Middle frontal gyrus (tissue), 1 donor: Measurements from ENCODE around the gene MRM3.
A peak's percentile ranks its signal among the peaks of the same experiment; 100 is the strongest.
"Not testable (repeated sequence)": the region's sequence is repeated elsewhere in the genome, so short reads cannot be mapped to it uniquely, and the experiment has no call there.

Source experiments
- DNase-seq: peaks from one replicate; pipeline ENCODE4 v3.0.0-alpha.2; 2015; ENCODE audit warnings: low spot score; ENCODE audit errors: extremely low spot score

MRM3 gene

DNA sequence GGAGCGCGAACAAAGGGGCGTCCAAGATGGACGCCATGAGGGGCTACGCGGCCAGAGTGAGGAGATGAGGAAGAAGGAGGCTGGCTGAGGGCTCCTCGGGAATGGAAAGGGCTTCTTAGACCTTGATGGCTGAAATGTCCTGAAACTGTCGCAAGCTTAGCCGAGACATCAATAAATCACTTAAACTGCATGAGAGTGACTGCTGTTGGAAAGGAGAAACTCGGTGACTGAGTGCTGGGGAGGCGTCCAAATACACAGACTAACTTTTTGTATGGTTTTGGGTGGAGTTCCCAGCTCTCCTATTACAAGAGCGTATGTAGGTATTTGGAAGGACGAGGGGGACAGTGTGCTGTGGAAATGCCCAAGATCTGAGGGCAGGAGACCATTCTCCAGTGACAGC is 28.7 kb upstream of the MRM3 start:
- DNase-seq: no peak

DNA sequence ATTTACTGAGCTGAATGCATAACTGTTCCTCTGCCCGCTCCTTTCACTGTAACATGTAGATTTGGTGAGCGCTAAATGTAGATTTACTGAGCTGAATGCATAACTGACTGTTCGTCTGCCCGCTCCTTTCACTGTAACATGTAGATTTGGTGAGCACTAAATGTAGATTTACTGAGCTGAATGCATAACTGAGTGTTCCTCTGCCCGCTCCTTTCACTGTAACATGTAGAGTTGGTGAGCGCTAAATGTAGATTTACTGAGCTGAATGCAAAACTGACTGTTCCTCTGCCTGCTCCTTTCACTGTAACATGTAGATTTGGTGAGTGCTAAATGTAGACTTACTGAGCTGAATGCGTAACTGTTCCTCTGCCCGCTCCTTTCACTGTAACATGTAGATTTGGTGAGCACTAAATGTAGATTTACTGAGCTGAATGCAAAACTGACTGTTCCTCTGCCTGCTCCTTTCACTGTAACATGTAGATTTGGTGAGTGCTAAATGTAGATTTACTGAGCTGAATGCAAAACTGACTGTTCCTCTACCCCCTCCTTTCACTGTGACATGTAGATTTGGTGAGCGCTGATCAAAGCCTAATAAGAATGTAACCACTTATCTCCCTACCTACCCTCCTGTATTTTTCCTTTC is 26.7 kb upstream of the MRM3 start:
- DNase-seq: not testable (repeated sequence)

DNA sequence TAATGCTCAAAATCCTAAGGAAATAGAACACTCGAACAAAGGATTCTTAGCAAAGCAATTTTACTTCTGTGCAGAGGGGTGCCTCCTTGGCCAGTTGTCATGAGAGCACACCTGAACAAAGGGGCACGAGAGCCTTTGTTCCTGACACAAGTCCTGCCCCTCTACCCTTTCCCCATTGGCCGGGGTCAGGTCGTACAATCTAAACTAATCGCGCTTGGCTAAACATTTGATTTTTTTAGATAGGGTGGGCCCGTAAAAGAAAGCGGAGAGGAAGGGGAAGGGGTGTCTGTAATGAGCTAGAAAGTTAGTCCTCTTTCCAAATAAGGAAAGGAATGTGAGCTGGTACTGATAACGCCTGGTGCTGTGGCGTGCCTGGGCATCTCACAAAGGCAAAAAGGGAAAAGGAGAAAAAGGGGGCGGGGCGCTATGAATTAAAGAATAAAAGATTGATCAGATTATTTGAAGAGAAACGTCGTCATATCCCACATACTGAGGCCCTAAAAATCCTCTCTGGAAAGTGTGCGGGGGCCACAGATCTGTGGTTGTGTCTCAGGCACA is 26.1 kb upstream of the MRM3 start:
- DNase-seq: not testable (repeated sequence)

DNA sequence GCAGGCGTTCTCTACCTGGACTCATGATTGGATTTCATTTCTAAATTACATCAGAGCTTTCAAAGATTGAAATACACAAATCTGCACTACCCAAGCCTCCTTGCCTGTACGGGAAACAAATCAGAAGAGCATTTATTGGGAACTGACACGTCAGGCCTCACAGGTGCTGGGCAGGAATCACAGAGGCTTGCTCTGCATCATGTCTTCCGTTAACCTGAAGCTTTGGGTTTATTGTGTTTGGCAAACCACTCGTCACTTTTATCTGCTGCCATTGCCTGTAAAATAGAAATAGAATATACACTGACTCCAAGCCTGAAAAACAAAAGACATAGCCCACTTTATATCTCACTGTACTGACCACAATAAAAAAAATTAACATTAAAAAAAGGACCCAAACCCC is 22.2 kb upstream of the MRM3 start:
- DNase-seq: no peak

DNA sequence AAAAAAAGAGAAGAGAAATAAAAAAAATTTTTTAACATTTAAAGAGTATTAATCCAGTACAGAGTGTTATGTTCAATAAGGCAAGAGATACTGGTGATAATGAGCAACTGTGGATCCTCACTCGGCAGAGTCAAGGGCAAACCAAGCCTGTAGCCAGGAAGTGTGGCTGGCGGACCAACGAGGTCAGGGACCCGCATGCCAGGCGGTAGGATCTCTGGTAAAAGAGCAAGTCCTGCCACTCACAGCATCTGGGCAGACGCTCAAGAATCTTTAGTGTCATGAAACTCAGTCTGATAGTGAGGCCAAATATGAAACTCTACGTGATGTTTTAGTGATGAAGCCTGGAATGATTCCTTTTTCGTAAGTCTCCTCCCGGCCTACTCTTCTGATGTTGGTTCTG is 21.8 kb upstream of the MRM3 start:
- no peak for DNase-seq

DNA sequence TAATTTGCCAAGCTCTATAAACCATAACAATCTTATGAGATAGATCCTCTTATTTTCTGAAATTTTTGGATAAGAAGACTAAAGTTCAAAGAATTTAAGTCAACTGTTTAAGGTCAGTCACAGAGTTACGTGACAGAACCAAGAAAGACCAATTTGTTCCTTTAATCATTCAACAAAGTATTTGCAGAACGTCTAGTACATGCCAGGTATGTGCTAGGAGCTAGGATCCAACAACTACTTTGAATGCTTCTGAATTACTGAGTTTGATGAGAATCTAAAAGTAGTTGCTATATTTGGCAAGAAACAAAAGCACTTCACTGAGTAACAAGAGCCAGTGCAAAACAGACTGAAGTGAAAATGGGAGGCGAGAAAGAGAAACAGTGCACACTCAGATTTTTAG is 15.1 kb upstream of the MRM3 start:
- no peak for DNase-seq

DNA sequence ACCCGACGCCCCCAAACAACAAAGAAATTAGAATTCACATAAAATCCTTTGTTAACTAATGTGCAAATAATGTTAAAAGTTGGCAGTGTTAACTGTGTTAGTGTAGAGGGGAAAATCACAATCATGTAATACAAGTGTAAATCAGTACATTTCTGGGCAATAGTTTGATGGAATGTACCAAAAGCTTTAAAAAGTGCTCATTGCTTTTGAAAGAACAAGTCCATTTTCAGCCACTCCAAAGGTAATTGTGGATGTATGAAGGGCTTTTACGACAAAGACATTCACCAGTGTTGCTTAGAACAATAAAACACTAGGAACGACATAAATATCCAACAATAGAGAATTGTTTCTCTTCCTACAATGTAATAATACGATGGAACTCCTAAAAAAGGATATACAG is 9.1 kb upstream of the MRM3 start:
- DNase-seq: no peak

DNA sequence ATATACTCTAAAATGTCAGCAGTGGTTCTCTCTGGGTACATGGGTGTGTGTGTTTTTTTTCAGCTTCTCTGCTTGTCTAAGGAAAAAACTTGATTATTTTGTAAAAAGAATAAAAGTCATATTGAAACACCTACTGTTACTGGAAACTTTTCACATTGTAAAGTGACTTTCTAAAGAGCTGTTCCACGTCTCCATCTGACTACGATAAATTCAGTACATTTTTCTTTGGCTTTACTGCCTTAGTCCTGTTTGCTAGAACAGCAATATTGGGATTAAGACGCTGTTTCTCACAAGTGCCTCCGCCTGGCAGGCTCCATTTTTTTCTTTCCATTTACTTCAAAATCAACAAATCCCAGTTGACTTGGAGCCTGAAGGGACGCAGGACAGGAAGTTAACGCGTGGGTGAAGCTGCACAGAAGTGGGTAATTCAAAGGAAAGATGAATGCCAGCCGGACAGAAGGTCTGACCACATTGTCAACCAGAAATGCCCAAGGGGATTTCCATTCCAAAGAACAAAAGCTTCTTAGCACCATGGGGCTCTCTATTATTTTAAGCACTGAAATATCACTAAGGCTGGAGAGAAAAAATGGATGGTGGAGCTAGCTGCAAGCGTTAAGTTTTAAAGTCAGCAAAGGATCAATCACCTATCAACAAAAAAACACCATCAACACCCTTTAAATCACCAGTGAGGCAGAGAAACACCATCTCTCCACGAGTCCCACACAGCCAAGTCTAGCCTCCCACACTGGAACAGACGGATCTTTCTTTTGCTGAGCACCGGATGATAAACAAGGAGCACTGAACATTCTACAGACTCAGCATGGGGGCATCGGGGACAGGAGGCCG is 8.5 kb upstream of the MRM3 start:
- no peak for DNase-seq

DNA sequence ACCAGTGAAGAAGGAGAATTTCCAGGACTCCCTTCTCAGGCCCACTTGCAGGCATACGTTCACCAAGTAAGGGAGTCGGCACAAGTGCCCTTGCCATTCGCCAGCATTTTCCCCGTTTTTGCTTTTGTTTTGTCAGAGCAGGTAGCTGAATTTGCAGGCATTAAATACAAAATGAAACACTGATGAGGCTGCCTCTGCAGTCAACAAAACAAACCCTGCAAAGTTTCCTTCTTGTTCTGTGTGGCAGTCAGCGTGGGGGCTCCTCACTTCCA is 7.9 kb upstream of the MRM3 start:
- DNase-seq: no peak

DNA sequence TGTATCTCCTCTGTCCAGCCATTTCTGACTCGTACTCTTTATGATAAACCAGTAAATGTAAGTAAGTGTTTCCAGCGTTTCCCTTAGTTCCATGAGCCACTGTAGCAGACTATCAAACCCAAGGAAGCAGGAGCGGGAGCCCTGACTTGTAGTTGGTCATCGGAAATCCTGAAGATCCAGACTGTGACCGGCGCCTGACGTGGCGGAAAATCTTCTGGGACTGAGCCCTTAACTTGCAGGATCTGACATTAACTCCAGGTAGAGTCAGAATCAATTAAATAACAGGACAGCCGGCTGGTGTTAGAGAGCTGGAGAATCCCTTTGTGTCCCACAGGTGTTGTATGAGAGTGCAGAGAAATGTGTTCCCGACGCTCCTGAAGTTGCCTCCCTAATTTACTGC is 4.1 kb upstream of the MRM3 start:
- DNase-seq: no peak

DNA sequence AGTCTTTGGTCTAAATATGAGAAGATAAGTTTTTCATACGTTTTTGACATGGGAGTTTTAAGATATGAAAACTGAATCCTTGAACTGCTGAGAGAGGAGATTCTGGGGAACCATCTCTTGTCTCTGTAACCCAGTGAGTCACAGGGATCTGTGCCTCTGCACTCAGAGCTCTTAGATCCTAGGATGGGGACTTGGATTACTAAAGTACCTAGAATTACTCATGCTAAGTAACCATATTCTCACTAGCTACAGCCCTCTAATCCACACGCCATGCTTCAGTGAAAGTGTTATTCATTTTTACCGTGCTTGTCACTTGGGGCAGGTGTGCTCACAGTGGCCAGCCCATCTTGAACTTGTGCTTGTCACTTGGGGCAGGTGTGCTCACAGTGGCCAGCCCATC is 2.0 kb downstream of the MRM3 start:
- no peak for DNase-seq

DNA sequence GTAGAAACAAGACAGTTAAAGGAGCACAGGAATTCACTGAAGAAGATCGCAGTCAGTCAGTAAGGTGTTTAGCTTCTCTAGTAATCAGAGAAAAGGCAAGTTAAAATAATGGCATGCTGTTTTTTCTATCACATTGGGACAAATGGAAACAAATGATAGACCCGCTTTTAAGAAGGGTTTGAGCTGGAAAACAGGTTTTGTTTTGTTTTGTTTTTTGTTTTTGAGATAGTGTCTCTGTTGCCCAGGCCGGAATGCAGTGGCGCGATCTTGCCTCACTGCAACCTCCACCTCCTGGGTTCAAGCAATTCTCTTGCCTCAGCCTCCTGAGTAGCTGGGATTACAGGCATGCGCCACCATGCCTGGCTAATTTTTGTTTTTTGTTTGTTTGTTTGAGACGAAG is 3.7 kb downstream of the MRM3 start:
- DNase-seq: not testable (repeated sequence)

DNA sequence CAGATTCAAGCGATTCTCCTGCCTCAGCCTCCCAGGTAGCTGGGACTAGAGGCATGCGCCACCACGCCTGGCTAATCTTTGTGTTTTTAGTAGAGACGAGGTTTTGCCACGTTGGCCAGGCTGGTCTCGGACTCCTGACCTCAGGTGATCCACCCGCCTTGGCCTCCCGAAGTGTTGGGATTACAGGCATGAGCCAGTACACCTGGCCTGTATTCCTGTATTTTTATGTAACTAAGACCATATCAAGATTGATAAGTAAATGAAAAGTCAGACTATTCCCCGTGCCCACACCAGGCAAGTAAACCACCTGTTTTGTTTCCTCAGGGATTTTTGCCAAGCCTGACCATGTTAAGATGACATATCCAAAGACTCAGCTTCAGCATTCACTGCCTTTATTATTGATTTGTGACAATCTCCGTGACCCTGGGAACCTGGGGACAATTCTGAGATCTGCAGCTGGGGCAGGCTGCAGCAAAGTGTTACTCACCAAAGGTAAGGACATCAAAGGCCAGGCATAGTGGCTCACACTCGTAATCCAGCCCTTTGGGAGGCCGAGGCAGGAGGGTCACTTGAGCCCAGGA is 5.6 kb downstream of the MRM3 start:
- DNase-seq: no peak

DNA sequence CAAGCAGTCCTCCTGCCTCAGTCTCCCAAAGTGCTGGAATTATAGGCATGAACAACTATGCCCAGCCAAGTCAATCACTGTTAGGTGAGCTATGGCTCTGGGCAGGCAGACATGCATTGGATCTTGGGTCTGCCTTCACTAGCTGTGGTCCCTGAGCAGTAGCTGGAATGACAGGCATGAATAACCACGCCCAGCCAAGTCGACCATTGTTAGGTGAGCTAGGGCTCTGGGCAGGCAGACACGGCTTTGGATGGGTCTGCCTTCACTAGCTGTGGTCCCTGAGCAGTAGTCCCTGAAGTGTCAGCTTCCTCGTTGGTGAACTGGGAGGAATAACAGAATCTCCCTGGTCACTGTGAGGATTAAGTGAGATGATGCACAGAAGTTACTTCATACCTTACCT is 6.4 kb downstream of the MRM3 start:
- no peak for DNase-seq

DNA sequence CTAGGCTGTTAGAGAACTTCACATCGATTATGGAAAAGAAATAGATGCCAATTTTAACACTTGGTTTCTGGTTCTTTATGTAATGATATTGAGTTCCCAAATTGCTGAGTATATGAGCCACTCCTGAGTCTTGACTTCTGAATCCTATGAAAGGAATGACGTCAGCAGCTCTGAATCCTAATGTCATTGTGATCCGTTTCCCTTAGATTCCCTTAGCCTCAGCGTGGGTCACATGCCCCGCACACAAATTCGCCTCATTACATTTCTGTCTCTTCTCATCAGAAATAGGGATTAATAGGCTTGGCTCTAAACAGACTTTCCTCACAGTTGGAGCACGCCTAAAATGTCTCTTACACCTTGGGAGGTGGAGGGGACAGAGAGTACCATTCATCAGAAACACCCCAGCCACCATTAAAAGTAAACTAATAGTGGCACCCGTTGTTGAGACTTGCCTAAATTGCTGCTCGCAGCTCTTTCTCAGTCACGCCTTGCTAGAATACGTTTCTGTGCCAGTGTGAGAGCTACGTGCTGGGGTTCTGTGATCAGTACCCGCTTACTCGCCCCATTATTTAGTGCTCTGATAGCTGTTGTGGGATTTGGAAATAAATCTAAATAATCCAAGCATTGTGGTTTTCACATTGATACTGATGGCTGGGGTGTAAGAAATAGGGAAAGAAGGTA is 7.1 kb downstream of the MRM3 start:
- DNase-seq: no peak

DNA sequence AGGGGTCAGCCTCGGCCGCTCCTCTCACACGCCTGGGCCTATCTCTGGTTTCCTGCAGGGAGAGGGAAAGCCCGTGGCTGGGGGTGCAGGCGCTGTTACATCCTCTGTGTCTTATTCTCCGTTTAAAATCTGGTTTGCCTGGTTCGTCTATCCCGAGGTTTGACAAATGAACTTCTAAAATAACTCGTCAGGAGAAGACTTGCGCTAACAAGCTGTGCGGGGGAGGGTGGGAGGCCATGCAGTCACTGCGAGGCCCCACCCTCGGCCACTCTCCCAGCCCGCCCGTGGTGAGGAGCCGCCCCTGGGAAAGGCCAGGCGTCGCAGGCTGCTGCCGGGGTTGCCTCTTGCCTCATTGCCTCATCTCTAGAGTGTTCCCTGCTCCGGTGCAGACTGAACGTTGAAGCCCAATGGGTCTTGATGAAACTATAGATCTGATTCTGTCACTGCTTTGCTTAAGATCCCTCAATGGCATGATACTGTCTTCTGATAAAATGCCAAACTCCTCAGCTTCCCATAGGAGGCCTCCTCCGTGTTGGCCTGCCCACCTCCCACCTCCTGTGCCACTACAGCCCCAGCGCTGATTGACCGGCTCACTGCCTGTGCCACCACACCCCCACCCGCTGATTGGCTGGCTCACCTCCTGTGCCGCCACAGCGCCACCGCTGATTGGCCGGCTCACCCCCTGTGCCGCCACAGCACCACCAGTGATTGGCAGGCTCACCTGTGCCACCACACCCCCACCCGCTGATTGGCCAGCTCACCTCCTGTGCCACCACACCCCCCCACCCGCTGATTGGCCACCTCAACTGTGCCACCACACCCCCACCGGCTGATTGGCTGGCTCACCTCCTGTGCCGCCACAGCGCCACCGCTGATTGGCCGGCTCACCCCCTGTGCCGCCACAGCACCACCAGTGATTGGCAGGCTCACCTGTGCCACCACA is 8.0 kb downstream of the MRM3 start:
- not testable (repeated sequence) for DNase-seq

DNA sequence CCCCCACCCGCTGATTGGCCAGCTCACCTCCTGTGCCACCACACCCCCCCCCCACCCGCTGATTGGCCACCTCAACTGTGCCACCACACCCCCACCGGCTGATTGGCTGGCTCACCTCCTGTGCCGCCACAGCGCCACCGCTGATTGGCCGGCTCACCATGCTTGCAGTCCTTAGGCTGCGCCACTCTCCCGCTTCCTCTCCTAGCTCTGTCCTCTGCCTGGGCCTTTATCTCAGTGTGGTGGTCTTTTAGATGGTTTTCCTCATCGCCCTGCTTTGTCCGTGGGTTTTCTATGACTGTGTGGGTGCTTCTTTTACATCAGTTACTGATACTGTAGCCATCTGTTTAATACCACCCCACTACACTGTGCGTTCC is 8.7 kb downstream of the MRM3 start:
- DNase-seq: not testable (repeated sequence)

DNA sequence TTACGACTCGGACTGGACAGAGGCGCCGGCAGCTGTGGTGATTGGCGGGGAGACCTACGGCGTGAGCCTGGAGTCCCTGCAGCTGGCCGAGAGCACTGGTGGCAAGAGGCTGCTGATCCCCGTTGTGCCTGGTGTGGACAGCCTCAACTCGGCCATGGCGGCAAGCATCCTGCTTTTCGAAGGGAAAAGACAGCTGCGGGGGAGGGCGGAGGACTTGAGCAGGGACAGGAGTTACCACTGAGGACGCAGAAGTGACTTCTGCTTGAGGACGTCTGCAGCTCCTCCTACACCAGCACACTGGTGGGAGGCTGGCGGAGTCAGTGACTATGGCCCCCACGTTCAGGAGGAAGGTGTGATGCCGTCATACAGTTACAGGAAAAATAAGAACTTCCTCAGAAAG is 9.7 kb downstream of the MRM3 start:
- no peak for DNase-seq

DNA sequence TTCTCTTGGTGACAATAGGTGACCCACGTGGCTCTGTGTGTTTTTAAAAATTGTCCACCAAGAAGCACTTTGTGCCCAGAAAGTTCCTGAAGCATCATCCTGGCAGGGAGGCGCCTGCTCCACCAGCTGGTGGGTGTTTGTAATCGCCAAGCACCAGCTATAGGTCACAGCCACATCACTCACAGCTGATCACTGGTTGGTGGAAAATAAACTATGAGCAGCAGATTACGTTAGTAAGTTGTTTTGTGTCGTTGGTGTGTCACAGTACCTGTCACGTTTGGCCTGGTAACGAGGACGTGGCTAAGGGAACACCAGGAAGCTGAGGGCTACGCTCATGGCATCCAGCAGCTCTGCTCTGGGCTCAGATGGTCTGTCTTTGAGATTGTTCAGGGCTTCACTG is 10.1 kb downstream of the MRM3 start:
- DNase-seq: no peak

DNA sequence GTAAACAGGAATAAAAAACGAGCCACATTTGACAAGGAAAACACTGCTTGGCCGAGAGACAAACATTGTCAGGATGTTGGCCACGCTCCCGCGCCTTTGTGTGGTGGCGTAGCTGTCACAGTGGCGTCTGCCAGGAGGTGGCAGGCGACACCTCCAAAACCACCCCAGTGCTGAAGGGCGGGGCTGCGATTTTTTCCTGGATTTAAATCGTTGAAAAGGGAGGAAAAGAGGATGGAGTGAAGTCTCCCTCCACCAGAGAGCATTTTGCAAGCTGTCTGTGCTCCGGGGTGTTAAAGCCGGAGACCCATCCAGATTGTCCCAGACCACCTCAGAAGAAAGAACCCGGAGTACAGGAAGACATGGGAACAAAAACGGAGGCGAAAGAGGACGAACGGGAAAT is 12.7 kb downstream of the MRM3 start:
- DNase-seq: peak; percentile 79

DNA sequence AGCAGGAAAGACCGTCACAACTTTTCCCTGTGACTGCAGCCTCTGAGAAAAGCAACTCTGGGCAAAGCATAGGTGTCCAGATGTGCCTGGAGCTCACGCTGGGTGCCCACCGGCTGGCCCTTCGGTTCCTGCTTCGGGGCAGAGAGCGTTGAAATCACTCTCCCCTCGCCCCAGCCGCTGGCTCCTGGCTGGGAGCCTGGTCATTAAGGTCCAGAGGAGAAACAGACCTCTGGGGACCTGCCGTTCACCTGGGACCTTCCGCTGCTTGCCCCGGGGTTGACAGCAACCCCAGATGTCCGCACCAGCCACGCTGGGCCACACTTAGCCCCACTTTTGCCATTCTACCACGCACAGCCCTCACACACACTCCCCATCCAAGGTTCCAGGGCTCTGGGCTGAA is 13.1 kb downstream of the MRM3 start:
- no peak for DNase-seq
